ENCODE measurements around the gene VPS13D. TPM values are rescaled to one million over a fixed set of nuclear protein-coding genes. Genes with fewer than 3 reads are reported as not detected.
A peak's percentile ranks its signal among the peaks of the same experiment; 100 is the strongest.

The VPS13D gene
- total and polyA plus RNA-seq, 5 experiments from 2014 or later: 5.3 to 64.9 (median 7.5) TPM

DNA sequence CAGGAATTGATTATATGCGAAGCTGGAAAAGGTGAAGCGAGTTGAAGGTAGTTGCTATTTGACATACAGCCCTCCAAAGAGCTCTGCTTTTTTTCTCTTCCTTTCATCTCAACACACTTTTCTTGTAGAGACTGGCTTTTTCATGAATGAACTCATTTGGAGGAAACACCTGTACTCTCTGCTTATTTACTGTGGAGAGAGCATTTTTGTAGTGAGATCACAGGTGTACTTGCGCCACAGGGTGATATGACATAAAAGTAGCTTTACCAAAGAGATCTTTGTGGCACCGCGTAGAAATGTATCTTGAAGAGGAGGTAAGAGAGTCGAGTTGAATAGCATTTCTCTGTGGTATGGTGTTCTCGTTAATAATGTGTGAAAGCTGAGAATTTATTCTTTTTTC, 187.6 kb downstream of the VPS13D start:
- peaks cover 12 to 48% (median 36%) of the 10 kb centered on the region in 3 donors for H3K36me3 Mint-ChIP-seq
- POLR2A ChIA-PET: interaction anchor here (0.6 kb wide), 1 partner anchor 186 kb away, joined by 3 read pairs; no protein-coding TSS in a partner anchor
- peaks cover 20 to 51% (median 35%) of the 10 kb centered on the region in 4 donors for H3K4me1 Mint-ChIP-seq
- no peak overlapping the region for H3K4me3 Mint-ChIP-seq
- DNase-seq (peak in 4 of 10 donors; percentile 9 to 57 (median 26)), ATAC-seq (peak in 1 of 2 donors; percentile 77)
- H3K27me3 Mint-ChIP-seq: no peaks in the 10 kb centered on the region
- peak overlapping the region in 8 of 10 donors; percentile 0 to 84 (median 32) for H3K27ac Mint-ChIP-seq
- H3K9me3 Mint-ChIP-seq: no peaks in the 10 kb centered on the region

DNA sequence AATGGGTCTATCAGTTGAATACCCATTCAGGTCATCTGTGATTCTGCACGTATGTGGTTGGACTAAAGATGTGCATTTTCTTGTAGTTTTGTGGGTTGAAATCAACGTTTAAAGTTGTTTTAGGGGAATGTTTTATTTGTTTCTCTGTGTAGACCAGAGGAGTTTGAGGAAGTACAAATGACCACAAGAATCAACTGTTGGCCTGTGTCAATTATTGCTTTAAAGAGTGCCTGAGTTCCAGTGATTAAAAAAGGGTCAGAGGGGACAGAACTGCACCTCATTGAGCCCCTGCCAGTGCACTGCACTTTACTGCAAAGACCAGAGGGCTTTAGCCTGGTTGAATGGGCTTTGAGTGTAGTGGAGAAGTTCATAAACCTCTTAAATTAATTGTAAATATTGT, 190.3 kb downstream of the VPS13D start:
- Mint-ChIP-seq H3K27me3 (no peaks in the 10 kb centered on the region), H3K36me3 (peaks cover 12 to 49% (median 32%) of the 10 kb centered on the region in 3 donors), H3K9me3 (no peaks in the 10 kb centered on the region), H3K27ac (peak overlapping the region in 1 of 10 donors; percentile 19), H3K4me1 (peaks cover 16 to 40% (median 34%) of the 10 kb centered on the region in 4 donors), H3K4me3 (no peak overlapping the region)
- ATAC-seq: no peak
- DNase-seq: no peak
- POLR2A ChIA-PET: no interaction called here

DNA sequence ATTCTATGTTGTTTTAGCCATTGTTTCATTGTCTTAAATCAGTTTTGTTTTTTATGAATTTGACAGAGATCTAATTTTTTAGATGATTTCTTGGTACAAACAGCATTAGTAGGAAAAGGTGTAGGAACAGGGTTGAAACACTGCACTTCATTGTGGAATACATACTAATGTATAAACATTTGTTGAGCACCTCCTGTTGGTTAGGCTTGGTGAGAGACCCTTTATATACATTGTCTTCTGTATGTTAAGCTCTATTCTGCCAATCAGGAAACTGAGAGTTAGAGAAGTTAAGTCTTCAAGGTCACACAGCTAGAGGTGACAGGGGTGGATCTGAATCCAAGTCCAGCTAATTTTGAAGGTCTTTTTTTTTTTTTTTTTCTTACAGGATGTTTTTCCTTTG, 192.7 kb downstream of the VPS13D start:
- POLR2A ChIA-PET: interaction anchor here (0.6 to 0.7 kb wide), 2 partner anchors 50 to 181 kb away, joined by 3 to 5 read pairs; no protein-coding TSS in a partner anchor
- DNase-seq (no peak), ATAC-seq (no peak)
- Mint-ChIP-seq H3K36me3 (peaks cover 3 to 39% (median 16%) of the 10 kb centered on the region in 3 donors), H3K9me3 (no peaks in the 10 kb centered on the region), H3K27me3 (no peaks in the 10 kb centered on the region), H3K4me1 (peaks cover 10 to 31% (median 22%) of the 10 kb centered on the region in 4 donors), H3K4me3 (no peak overlapping the region), H3K27ac (peak overlapping the region in 5 of 10 donors; percentile 22 to 63 (median 31))

DNA sequence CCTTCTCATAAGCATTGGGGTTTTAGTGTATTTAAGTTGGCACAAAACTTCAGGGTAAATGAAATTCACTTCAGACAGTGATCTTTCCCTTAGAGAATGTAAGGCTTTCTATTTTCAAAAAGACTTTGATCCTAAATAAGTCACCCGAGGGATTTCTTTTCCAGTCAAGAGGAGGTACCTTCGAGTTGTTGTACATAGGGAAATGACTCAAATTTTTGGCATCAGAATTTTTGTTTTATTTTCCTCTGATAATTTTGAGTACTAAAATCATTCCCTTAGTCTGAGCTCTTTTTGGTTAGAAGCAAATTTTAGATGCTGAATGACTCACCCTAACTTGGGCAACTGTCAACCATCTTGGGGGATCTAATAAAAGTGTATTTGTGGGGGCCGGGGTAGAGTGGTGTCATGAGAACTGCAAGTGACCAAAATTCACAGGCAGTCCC, 194.3 kb downstream of the VPS13D start:
- Mint-ChIP-seq H3K4me3 (no peak overlapping the region), H3K36me3 (peaks cover 0 to 34% (median 14%) of the 10 kb centered on the region in 3 donors), H3K4me1 (peaks cover 15 to 29% (median 23%) of the 10 kb centered on the region in 4 donors), H3K27me3 (no peaks in the 10 kb centered on the region), H3K27ac (peak overlapping the region in 7 of 10 donors; percentile 9 to 53 (median 22)), H3K9me3 (no peaks in the 10 kb centered on the region)
- POLR2A ChIA-PET: interaction anchor here (0.8 to 1.0 kb wide), 3 partner anchors 14 to 192 kb away, joined by 3 to 5 read pairs (median 4); no protein-coding TSS in a partner anchor
- DNase-seq (no peak), ATAC-seq (no peak)

DNA sequence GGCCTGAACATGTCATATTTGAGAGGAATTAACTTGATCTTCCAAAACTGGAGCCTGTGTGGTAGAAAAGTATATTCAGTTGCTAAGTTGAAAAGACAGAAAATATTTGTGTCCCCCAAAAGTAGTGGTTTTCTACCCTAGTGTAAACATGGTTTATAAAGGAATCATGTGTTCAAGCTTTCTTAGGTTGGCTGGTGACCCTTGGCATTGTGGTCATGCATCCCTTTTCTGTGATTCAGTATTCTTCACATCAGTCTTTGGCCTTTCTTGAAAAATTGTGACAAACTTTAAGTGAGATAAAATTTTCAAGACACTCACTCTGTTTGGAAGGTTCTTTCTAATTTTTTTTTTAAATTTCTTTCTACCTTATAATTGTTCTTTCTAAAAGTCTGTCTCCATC, 195.0 kb downstream of the VPS13D start:
- peaks cover 0 to 32% (median 13%) of the 10 kb centered on the region in 3 donors for H3K36me3 Mint-ChIP-seq
- ATAC-seq: no peak
- POLR2A ChIA-PET: interaction anchor here (0.7 to 1.0 kb wide), 3 partner anchors 13 to 192 kb away, joined by 4 to 5 read pairs (median 4); no protein-coding TSS in a partner anchor
- H3K9me3 Mint-ChIP-seq: no peaks in the 10 kb centered on the region
- H3K4me3 Mint-ChIP-seq: no peak overlapping the region
- no peaks in the 10 kb centered on the region for H3K27me3 Mint-ChIP-seq
- H3K27ac Mint-ChIP-seq: peak overlapping the region in 6 of 10 donors; percentile 16 to 53 (median 22)
- no peak for DNase-seq
- H3K4me1 Mint-ChIP-seq: peaks cover 15 to 32% (median 23%) of the 10 kb centered on the region in 4 donors

DNA sequence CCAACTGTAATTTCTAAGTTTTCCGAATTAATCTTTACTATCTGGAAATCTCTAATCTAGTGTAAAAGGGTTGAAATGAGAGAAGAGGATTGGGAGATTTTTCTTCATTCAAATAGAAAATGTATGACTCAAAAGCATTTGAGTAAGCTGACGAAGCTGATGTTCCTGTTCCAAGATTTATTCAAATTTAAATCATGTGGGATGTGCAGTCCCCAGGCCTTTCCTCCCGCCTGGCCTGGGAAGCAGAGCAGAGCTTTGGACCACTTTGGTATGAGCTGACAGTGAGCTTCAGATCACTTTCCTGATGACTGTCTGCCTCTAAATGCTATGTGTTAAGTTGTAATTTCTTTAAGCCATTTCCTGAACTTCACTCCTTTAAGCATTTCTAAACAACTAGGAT, 196.2 kb downstream of the VPS13D start:
- Mint-ChIP-seq H3K4me3 (no peak overlapping the region), H3K36me3 (peaks cover 0 to 32% (median 11%) of the 10 kb centered on the region in 3 donors), H3K4me1 (peaks cover 16 to 39% (median 29%) of the 10 kb centered on the region in 4 donors), H3K27ac (peak overlapping the region in 2 of 10 donors; percentile 47 to 49), H3K9me3 (no peaks in the 10 kb centered on the region), H3K27me3 (no peaks in the 10 kb centered on the region)
- POLR2A ChIA-PET: interaction anchor here (1.3 to 1.4 kb wide), 2 partner anchors 10 to 50 kb away, joined by 3 to 4 read pairs; no protein-coding TSS in a partner anchor
- no peak for ATAC-seq
- no peak for DNase-seq

DNA sequence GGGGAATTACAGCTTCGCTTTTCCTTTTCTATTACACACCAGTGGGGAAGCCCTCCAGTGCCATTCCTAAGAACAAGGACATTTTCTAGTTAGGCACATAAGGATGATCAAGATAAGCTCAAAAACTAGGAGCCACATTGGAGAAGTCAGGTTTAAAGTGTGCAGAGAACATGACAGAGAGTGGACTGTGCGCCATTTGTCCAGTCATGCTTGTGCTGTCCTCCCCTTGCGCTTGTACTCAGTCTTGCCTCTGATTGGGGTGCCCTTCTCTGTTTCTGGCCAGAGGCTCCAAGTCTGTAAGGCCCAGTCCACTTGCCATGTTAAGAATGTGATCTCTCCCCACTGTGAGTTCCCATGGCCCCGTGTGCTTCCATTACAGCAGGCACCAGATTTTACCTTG, 198.5 kb downstream of the VPS13D start:
- POLR2A ChIA-PET: interaction anchor here (0.9 kb wide), 1 partner anchor 82 kb away, joined by 4 read pairs; no protein-coding TSS in a partner anchor
- H3K36me3 Mint-ChIP-seq: peaks cover 0 to 27% (median 6%) of the 10 kb centered on the region in 3 donors
- no peaks in the 10 kb centered on the region for H3K27me3 Mint-ChIP-seq
- peak overlapping the region in 4 of 10 donors; percentile 0 to 53 (median 4) for H3K27ac Mint-ChIP-seq
- no peak for ATAC-seq
- no peak for DNase-seq
- peak overlapping the region in 1 of 10 donors; percentile 0 for H3K4me3 Mint-ChIP-seq
- no peaks in the 10 kb centered on the region for H3K9me3 Mint-ChIP-seq
- peaks cover 12 to 46% (median 35%) of the 10 kb centered on the region in 4 donors for H3K4me1 Mint-ChIP-seq

DNA sequence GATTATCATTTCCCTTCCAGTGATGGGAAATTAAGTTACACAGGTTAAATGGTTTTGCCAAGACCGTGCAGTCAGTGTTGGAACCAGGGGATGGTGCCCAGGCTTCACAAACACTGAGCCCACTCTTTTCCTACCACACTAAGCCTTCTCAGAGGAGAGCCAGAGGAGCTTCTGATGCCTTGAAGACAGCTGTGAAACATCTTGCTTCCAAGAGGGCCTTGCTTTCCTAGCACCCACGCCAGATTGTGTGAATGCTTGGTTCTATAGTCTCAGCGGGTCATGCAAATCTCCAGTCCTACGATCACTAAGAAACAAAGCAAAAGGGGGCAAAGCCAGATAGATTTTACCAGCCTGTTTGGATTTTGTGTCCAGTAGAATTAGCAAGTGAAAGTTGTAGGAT, 200.7 kb downstream of the VPS13D start:
- POLR2A ChIA-PET: interaction anchor here (1.2 kb wide), 1 partner anchor 8 kb away, joined by 5 read pairs; no protein-coding TSS in a partner anchor
- ATAC-seq (no peak), DNase-seq (no peak)
- peaks cover 20 to 57% (median 48%) of the 10 kb centered on the region in 4 donors for H3K4me1 Mint-ChIP-seq
- H3K9me3 Mint-ChIP-seq: no peaks in the 10 kb centered on the region
- no peak overlapping the region for H3K4me3 Mint-ChIP-seq
- peaks cover 0 to 27% (median 6%) of the 10 kb centered on the region in 3 donors for H3K36me3 Mint-ChIP-seq
- no peaks in the 10 kb centered on the region for H3K27me3 Mint-ChIP-seq
- peak overlapping the region in 6 of 10 donors; percentile 8 to 81 (median 46) for H3K27ac Mint-ChIP-seq

DNA sequence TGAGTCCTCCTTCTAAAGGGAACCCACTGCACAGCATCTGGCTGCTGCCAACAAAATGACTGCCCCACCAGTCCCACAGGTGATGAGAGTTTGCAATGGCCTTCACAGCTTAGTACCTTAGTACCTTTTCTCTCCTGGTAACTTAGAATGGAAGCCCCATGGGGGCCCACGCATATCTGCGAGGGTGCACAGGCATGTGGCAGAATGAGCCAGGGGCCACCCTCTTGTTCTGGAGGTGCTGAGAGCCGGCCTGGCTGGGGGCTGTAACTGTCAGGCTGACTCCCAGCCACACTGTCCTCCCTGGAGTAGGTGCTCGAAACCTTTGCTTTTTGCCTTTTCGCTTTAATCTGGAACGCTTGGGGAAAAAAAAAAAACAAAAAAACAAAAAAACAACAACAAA, 203.1 kb downstream of the VPS13D start:
- POLR2A ChIA-PET: interaction anchor here (1.4 to 6.5 kb wide), 3 partner anchors 15 to 185 kb away, joined by 3 to 37 read pairs (median 11); partner anchors contain the start of gene DHRS3
- Mint-ChIP-seq H3K36me3 (peaks cover 0 to 14% (median 6%) of the 10 kb centered on the region in 3 donors), H3K4me1 (peaks cover 35 to 78% (median 69%) of the 10 kb centered on the region in 4 donors), H3K4me3 (peak overlapping the region in 3 of 10 donors; percentile 6 to 78 (median 13)), H3K27ac (peak overlapping the region in 7 of 10 donors; percentile 47 to 98 (median 89)), H3K9me3 (no peaks in the 10 kb centered on the region), H3K27me3 (no peaks in the 10 kb centered on the region)
- no peak for DNase-seq
- no peak for ATAC-seq

DNA sequence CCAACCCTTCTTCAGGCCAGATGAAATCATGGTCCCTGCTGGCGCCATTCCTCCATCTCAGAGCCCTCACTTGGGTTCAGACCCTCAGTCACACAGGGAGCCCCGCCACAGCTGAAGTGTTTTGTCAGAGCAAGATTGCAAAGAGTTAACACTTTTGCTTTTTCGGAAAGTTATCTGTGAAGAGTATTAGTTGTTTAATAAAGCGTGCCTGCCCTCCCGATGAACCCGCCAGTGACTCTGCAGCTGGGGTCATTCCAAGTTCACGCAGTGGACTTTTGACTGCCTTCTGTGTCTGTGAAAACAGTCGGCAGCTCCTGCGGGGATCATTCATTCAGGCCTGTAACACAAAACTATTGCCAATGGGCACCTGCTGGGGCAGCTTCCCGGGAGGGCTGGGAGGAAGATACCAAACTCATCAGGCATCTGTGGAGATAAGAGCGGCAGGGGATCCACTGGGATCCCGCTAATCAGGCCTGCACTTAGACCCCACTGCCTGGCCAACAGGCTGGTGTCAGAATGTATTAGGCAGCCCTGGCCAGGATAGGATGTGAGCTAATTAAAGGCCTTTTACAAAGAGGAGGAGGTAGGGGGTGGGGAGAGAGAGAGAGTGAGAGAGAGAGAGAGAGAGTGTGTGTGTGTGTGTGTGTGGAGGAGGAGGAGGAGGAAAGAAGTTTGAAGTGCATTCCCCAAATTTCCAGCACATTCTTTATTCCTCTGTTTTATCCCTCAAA, 203.7 kb downstream of the VPS13D start:
- Mint-ChIP-seq H3K4me3 (peak overlapping the region in 9 of 10 donors; percentile 2 to 81 (median 71)), H3K27me3 (no peaks in the 10 kb centered on the region), H3K4me1 (peaks cover 38 to 82% (median 74%) of the 10 kb centered on the region in 4 donors), H3K9me3 (peaks cover 0 to 4% (median 0%) of the 10 kb centered on the region in 9 donors), H3K36me3 (peaks cover 0 to 13% (median 8%) of the 10 kb centered on the region in 3 donors), H3K27ac (peak overlapping the region; percentile 16 to 98 (median 85))
- DNase-seq (no peak), ATAC-seq (no peak)
- POLR2A ChIA-PET: interaction anchor here (1.0 to 6.5 kb wide), 6 partner anchors 14 to 184 kb away, joined by 3 to 37 read pairs (median 4); partner anchors contain the start of gene DHRS3

DNA sequence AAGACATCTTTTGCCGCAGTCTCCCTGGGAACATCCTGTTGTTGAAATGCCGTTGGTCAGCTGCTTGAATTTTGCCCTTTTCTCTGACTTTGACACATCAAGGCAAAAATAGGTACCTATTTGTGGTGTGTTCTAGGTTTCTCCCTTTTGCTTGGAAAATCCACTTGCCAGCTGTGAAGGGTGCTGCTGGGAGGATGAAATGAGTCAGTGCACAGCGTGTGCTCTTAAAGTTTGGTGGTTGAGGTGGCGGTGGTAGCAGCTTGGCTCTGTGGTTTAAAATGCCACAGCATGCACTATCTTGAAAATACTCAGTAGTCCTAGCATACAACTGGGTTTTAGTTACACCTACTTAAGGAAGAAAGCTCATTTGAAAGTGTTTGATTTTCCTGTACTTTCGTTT, 204.3 kb downstream of the VPS13D start:
- Mint-ChIP-seq H3K9me3 (peaks cover 0 to 6% (median 0%) of the 10 kb centered on the region in 9 donors), H3K36me3 (peaks cover 0 to 6% (median 3%) of the 10 kb centered on the region in 3 donors), H3K4me3 (peak overlapping the region; percentile 2 to 81 (median 74)), H3K27me3 (no peaks in the 10 kb centered on the region), H3K4me1 (peaks cover 41 to 85% (median 81%) of the 10 kb centered on the region in 4 donors), H3K27ac (peak overlapping the region; percentile 68 to 98 (median 88))
- POLR2A ChIA-PET: interaction anchor here (1.0 to 6.5 kb wide), 7 partner anchors 13 to 184 kb away, joined by 3 to 37 read pairs (median 5); partner anchors contain the start of gene DHRS3
- peak; percentile 71 to 73 for ATAC-seq
- peak in 6 of 10 donors; percentile 25 to 42 (median 32) for DNase-seq

DNA sequence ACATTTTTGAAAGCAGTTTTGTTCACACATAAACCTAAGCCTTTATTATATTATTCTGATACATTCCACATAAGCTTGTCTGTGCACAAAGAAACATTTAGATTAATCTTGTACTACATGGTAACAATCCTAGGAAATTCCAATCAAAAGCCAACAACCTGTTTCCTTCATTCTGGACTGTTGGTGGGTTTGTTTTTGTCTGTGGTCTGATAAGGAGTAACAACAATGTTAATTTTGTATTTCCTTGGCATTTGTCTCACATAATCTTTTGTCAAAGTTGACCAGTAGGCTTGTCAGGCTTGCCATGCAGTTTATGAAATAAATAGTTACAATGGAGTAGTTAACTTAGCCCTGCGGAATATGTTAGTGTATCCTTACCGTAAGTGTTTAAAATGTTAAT, 204.9 kb downstream of the VPS13D start:
- POLR2A ChIA-PET: interaction anchor here (0.7 to 6.5 kb wide), 9 partner anchors 9 to 642 kb away, joined by 3 to 37 read pairs (median 4); partner anchors contain the start of gene DHRS3
- no peaks in the 10 kb centered on the region for H3K27me3 Mint-ChIP-seq
- DNase-seq (no peak), ATAC-seq (no peak)
- H3K27ac Mint-ChIP-seq: peak overlapping the region; percentile 68 to 98 (median 88)
- peaks cover 46 to 90% (median 85%) of the 10 kb centered on the region in 4 donors for H3K4me1 Mint-ChIP-seq
- peaks cover 0 to 4% (median 3%) of the 10 kb centered on the region in 3 donors for H3K36me3 Mint-ChIP-seq
- H3K4me3 Mint-ChIP-seq: peak overlapping the region; percentile 2 to 81 (median 74)
- peaks cover 0 to 6% (median 0%) of the 10 kb centered on the region in 9 donors for H3K9me3 Mint-ChIP-seq
